Activated CD4-positive, alpha-beta T cell treated with anti-CD3 and anti-CD28 coated beads, Interleukin-2, amount 50 U/mL, for 1 hour (primary cell): ENCODE data around the gene NFKBIA.
"Not testable (repeated sequence)": the region's sequence is repeated elsewhere in the genome, so short reads cannot be mapped to it uniquely, and the experiment has no call there.

Experiments used
- DNase-seq: peaks from one replicate; pipeline ENCODE4 v3.0.0-alpha.2; 2020

NFKBIA gene

DNA sequence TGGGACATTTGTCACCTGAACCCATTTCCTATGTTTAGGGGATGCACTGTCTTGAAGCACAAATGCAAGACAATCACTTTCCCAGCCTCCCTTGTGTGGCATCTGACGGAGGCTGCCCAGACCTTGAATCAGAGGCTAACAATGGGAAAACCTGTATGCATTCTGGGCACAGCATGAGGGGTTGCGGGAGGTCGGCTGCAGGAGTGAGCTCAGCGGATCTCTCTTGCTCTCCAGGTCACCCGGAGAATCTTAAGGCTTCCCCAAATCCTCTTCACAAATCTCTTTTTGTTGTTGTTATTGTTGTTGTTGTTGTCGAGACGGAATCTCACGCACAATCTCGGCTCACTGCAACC lies 15.3 kb downstream of the NFKBIA start:
- DNase-seq: no peak

DNA sequence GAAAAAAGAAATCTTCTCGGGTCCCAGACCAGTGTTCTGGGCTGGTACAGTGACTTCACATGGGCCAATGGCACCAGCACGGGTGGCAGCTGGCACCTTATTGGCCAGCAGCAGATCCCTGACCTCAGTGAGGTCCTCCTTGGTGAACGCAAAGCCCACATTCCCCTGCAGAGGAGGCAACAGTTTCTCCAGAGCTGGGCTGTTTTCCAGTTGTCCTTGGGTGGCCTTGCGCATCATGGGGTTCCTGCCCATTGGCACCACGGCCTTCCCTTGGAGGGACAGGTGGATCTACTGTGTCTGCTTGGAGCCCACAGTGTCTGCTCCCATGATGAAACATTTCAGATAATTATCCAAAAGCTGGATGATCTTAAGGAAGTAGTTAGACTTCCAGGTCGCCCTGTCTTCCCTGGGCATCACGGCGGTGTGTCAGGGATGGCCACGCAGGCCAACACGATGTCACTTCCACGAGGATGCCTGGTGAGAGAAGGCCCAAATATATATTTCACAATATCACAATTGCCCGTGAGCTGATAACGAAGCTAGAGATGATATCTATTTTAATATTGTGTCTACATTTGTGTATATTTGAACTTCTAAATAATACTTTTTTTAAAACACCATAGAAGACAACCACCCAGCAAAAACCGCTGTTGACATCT lies 15.8 kb downstream of the NFKBIA start:
- DNase-seq: no peak

GRCh38 chr14:35387713-35388579 lies 16.6 kb downstream of the NFKBIA start:
- no peak for DNase-seq

- DNase-seq: no peak
Observed at GRCh38 chr14:35387219-35387618, 17.3 kb downstream of the NFKBIA start.

DNA sequence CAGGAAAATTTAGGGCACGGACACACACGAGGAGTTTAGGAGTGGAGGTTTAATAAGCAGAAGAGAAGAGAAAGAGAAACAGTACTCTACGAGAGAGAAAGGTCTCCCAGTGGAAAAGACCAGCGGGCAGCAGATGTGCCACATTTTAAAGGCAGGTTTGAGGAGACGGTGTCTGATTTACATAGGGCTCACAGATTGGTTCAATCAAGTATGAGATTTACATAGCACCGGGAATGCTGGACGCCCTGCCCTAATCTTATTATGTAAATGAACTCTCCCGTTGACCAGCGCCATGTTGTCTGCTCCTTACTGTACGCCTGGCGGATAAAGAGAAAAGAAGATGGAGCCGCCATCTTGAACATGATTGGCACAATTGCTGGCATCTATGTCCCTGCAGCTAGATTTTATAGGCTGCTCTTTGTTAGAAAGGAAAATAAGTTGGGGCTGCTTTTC lies 17.9 kb downstream of the NFKBIA start:
- no peak for DNase-seq

DNA sequence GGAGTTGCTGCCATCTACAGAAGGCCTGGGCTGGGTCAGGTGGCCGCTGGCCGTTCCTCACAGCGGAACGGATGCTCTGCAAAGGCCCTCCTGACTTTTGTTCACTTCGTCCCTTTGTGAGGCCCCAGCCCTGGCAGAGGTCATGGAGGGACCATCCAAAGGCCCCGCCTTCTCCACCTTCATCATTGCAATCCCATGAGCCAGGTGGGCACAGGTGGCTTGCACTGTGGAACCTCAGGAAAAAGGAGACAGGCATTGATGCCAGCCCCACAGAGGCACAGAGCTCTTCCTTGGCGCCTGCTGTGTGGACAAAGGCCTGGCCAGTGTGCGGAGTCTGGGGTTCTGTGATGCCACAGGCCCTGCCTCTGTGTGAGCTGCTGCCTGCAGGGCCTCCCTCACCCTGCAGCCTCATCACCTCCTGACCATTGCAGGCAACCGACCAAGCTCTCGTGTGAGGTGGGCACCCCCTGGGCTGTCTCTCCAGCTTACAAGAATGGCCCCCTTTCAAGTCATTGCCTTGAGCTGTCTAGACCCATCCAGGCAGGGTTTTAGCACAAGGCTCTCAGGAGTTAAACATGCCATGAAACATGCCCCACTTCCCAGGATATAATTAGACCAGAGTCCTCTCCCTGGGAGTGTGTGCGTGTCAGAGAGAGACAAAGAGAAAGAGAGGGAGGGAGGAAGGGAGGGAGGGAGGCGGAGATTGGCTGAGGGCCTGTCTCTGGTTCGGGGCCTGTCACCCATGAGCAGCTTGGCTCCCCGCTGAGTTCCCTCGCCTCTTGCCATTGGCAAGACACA lies 19.3 kb downstream of the NFKBIA start:
- DNase-seq: no peak

- DNase-seq: no peak
Observed at GRCh38 chr14:35384455-35385041, 20.0 kb downstream of the NFKBIA start.

- DNase-seq: no peak
Observed at GRCh38 chr14:35383569-35384454, 20.7 kb downstream of the NFKBIA start.

GRCh38 chr14:35380794-35381193 lies 23.8 kb downstream of the NFKBIA start:
- no peak for DNase-seq

- DNase-seq: not testable (repeated sequence)
Observed at GRCh38 chr14:35379234-35379933, 25.2 kb downstream of the NFKBIA start.

DNA sequence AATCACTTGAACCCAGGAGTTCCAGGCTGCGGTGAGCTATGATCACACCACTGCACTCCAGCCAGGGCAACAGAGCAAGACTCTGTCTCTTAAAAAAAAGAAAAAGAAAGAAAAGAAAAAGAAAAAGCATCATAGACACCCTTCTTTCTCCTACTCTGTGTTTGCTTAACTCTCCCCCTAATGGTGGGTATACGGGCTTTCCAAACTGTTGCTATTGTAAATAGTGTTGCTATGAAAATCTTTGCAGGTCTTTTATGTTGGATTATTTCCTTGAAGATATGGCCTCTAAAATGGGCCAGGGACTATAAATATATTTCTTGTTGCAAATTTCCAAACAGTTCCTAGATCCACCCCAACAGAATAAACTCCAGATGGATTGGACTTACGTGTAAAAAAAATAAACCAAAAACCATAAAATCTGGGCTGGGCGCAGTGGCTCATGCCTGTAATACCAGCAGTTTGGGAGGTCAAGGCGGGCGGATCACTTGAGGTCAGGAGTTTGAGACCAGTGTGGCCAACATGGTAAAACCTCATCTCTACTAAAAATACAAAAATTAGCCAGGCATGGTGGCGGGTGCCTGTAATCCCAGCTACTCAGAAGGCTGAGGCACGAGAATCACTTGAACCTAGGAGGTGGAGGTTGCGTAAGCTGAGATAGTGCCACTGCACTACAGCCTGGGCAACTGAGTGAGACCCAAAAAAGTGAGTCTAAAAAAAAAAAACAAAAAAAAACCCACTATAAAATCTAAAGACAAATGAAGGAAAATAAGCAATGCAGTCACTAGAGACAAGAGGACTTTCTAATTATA lies 25.9 kb downstream of the NFKBIA start:
- no peak for DNase-seq

GRCh38 chr14:35375558-35376025 lies 29.0 kb downstream of the NFKBIA start:
- DNase-seq: no peak

DNA sequence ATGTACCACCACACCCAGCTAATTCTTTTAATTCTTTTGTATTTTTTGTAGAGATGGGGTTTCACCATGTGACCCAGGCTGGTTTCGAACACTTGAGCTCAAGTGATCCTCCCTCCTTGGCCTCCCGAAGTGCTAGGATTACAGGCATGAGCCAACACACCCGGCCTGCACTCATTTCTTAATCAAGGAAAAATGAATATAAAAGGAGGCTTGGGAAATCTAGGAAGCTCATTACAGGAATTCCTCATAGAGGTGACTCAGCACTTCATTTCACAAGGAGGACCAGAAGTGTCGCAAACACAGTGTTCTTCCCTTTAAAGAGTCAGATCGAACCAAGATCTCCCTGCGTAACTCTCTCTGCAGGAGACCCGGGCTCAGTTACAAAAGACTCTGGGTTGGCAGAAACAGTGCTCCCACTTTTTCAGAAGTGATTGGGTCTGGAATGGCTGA lies 30.3 kb downstream of the NFKBIA start:
- no peak for DNase-seq

DNA sequence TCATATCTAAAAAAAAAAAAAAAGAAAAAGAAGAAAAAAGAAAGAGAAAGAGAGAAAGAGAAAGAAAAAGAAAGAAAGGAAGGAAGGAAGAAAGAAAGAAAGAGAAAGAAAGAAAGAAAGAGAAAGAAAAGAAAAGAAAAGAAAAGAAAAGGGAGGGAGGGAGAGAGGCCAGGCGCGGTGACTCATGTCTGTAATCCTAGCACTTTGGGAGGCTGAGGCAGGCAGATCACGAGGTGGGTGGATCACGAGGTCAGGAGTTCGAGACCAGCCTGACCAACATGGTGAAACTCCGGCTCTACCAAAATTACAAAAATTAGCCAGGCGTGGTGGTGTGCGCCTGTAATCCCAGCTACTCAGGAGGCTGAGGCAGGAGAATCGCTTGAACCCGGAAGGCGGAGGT lies 31.3 kb downstream of the NFKBIA start:
- not testable (repeated sequence) for DNase-seq

DNA sequence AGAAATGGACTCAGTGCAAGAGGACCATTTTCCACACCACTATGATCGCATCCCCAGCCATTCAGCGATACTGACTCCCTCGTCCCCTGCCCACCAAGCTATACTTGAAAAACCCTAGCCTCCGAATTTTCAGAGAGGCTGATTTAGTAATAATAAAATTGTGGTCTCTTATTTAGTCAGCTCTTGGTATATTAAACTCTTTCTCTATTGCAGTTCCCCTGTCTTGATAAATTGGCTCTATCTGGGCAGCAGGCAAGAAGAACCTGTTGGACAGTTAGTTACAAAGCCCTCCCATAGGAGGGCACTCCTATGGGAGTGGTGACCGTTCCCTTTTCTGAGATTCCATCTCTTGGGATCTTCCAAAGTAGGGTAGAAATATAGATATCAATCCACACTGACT lies 33.6 kb downstream of the NFKBIA start:
- DNase-seq: no peak

- DNase-seq: no peak
Observed at GRCh38 chr14:35369701-35370191, 34.8 kb downstream of the NFKBIA start.

DNA sequence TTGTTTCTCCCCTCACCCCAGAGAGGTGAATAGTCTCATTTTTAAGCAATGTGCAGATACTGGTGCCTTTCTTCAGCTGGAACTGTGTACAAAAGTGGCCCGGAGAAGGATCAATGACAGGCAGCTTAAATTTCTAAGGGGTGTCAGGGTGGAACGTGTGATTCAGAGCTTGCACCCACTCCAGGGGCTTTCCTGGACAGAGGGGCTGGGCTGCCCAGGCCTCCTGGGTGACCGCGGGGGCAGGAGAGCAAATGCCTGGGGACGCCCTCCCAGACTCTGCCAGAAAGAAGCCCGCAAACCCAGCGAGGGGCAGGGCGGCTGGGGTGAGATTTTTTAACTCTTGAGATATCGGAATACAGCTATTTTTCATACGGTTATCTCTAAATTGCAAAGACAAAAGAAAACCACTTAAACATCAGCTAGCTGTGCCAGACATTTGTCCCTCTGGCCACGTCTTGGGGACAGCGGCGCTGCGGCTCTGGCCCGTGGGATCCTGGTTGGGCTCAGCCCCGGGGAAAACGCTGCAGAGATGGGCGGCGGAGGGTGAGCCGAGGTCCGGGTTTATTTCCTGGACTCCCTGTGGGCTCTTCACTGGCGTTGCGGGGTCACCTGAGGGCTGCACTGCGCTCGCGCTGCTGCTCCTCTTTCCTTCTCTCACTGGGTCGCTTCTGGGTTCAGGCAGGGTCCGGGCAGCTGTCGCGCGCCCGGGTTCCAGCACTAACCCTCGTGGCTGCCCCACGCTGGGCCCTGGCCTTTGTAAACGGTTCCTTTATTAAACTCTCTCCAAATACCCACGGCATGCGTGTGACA lies 35.8 kb downstream of the NFKBIA start:
- DNase-seq: no peak

- no peak for DNase-seq
Observed at GRCh38 chr14:35368139-35368460, 36.4 kb downstream of the NFKBIA start.

DNA sequence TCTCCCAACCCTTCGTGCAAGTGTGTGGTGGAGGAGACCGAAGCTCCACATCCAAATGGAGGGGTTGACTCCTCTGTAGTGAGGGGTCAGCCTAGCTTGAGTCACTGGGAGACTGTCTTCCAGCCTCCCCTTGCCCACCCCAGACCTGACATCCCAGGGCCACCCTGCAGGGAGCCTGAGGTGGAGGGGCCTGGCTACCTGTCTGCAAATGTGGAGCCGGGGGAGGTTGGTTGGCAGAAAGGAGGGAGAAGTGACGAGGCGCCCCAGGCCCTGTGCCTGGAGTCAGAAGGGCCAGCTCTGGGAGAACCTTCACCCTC lies 37.5 kb downstream of the NFKBIA start:
- DNase-seq: no peak
